Breast epithelium (tissue), 3 donors: ENCODE measurements around the gene SLC15A3.

Source experiments
- POLR2A ChIP-seq: fragments of 450-650 bp; IDR thresholded peaks from one replicate; pipeline ENCODE4 v1.6.1; 2016; ENCODE audit warnings: antibody characterized with exemption, mild to moderate bottlenecking, moderate library complexity
- POLR2AphosphoS5 ChIP-seq, 3 donors: sonication (generic); formaldehyde crosslinking; IDR thresholded peaks; one replicate each; pipeline ENCODE4 v1.6.1; 2017; ENCODE audit warnings: antibody characterized with exemption in 3 of 3
- TF ChIP-seq, protein P1 (sequence below), 3 donors: fragments of 450-650 bp; IDR thresholded peaks; one replicate each; pipeline ENCODE4 v1.5.1; 2016 to 2017; ENCODE audit warnings: antibody characterized with exemption in 3 of 3, mild to moderate bottlenecking in 3 of 3, moderate library complexity in 3 of 3

DNA sequence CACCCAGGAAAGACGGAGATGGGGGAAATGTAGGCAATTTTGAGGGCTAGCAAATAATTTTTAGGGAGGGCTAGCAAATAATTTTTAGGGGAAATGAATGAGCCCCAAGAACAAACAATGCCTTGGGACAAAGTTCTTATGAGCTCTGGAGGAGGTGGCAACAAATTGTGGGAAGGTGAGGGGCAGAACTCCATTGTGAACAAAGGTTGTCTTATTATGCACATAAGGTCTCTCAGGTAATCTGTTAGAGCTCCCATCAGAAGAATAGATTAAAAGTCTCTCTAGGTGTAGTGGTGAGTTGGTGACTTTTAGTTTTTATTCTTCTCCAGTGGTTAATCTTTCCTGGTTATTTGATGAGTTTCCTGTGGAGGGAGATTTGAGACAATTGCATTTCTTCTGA lies 43.2 kb downstream of the SLC15A3 start:
- TF ChIP-seq, protein P1, sequence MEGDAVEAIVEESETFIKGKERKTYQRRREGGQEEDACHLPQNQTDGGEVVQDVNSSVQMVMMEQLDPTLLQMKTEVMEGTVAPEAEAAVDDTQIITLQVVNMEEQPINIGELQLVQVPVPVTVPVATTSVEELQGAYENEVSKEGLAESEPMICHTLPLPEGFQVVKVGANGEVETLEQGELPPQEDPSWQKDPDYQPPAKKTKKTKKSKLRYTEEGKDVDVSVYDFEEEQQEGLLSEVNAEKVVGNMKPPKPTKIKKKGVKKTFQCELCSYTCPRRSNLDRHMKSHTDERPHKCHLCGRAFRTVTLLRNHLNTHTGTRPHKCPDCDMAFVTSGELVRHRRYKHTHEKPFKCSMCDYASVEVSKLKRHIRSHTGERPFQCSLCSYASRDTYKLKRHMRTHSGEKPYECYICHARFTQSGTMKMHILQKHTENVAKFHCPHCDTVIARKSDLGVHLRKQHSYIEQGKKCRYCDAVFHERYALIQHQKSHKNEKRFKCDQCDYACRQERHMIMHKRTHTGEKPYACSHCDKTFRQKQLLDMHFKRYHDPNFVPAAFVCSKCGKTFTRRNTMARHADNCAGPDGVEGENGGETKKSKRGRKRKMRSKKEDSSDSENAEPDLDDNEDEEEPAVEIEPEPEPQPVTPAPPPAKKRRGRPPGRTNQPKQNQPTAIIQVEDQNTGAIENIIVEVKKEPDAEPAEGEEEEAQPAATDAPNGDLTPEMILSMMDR (IDR thresholded peaks at IDR 0.05): no peak
- TF ChIP-seq POLR2A: no peak
- TF ChIP-seq POLR2AphosphoS5 (IDR thresholded peaks at IDR 0.05): no peak
